Neuronal stem cell (in vitro differentiated cells): ENCODE measurements around the gene CREBL2.
"Not testable (repeated sequence)": the region's sequence is repeated elsewhere in the genome, so short reads cannot be mapped to it uniquely, and the experiment has no call there.

Experiments
- DNase-seq: peaks from one replicate; pipeline ENCODE4 v3.0.0-alpha.2; 2013; ENCODE audit warnings: low spot score
- H2AFZ ChIP-seq: one replicate; pipeline ENCODE4 v1.6.1; 2013; ENCODE audit warnings: mild to moderate bottlenecking, low read length, inconsistent platforms
- H2AK5ac ChIP-seq: 2 replicates; pipeline ENCODE4 v1.6.1; 2013; ENCODE audit warnings: low read depth, mild to moderate bottlenecking, inconsistent platforms, low read length, moderate library complexity, mixed read lengths
- H2BK120ac ChIP-seq: 2 replicates; pipeline ENCODE4 v1.6.1; 2013; ENCODE audit warnings: low read depth, mild to moderate bottlenecking, inconsistent platforms, low read length, moderate library complexity, mixed read lengths
- H2BK12ac ChIP-seq: one replicate; pipeline ENCODE4 v1.6.1; 2013; ENCODE audit warnings: low read length, inconsistent platforms
- H2BK15ac ChIP-seq: 2 replicates; pipeline ENCODE4 v1.6.1; 2013; ENCODE audit warnings: mild to moderate bottlenecking, low read length, inconsistent platforms, mixed read lengths
- H2BK5ac ChIP-seq: one replicate; pipeline ENCODE4 v1.6.1; 2013; ENCODE audit warnings: inconsistent platforms, mild to moderate bottlenecking, low read length, moderate library complexity
- H3K14ac ChIP-seq: one replicate; pipeline ENCODE4 v1.6.1; 2013; ENCODE audit warnings: low read length, inconsistent platforms
- H3K18ac ChIP-seq: 2 replicates; pipeline ENCODE4 v1.6.1; 2013; ENCODE audit warnings: low read length, inconsistent platforms
- H3K23ac ChIP-seq: 2 replicates; pipeline ENCODE4 v1.6.1; 2013; ENCODE audit warnings: low read depth, mild to moderate bottlenecking, mixed read lengths, low read length, inconsistent platforms; ENCODE audit not compliant: poor library complexity
- H3K27ac ChIP-seq: replicated peaks from 3 replicates; pipeline ENCODE4 v1.5.1; 2013; ENCODE audit warnings: low read length, inconsistent platforms
- H3K27me3 ChIP-seq, 3 experiments: 2 replicates each; pipeline ENCODE4 v1.6.1; 2013; ENCODE audit warnings: low read length in 3 of 3, mild to moderate bottlenecking in 2 of 3, inconsistent platforms in 1 of 3, low read depth in 1 of 3, mixed read lengths in 1 of 3, moderate library complexity in 1 of 3; ENCODE audit not compliant: control insufficient read depth in 3 of 3, insufficient read depth in 3 of 3
- H3K36me3 ChIP-seq, 2 donors: replicated peaks in 1 of 2; 2 replicates each; pipeline ENCODE4 v1.6.1; 2013; ENCODE audit warnings: low read length in 2 of 2; ENCODE audit not compliant: control insufficient read depth in 2 of 2, insufficient read depth in 2 of 2
- H3K4ac ChIP-seq: 2 replicates; pipeline ENCODE4 v1.6.1; 2013; ENCODE audit warnings: inconsistent platforms, mild to moderate bottlenecking, low read length, moderate library complexity
- H3K4me1 ChIP-seq, 2 donors: 1 replicate in 1 of 2; 2 replicates in 1 of 2; pipeline ENCODE4 v1.6.1; 2013; ENCODE audit warnings: low read length in 2 of 2, low read depth in 1 of 2; ENCODE audit not compliant: control insufficient read depth in 2 of 2, insufficient read depth in 1 of 2
- H3K4me2 ChIP-seq: one replicate; pipeline ENCODE4 v1.6.1; 2013; ENCODE audit warnings: mild to moderate bottlenecking, low read length, inconsistent platforms; ENCODE audit not compliant: insufficient read depth, poor library complexity, severe bottlenecking
- H3K4me3 ChIP-seq, 2 donors: 2 replicates each; pipeline ENCODE4 v1.5.1; 2013; ENCODE audit warnings: low read length in 2 of 2, mild to moderate bottlenecking in 2 of 2, inconsistent platforms in 1 of 2, moderate library complexity in 1 of 2
- H3K79me1 ChIP-seq: one replicate; pipeline ENCODE4 v1.6.1; 2013; ENCODE audit warnings: low read depth, mild to moderate bottlenecking, inconsistent platforms, low read length, moderate library complexity
- H3K9ac ChIP-seq: one replicate; pipeline ENCODE4 v1.6.1; 2013; ENCODE audit warnings: mild to moderate bottlenecking, low read depth, low read length, inconsistent platforms; ENCODE audit not compliant: poor library complexity
- H3K9me3 ChIP-seq, 2 donors: replicated peaks in 1 of 2; 2 replicates each; pipeline versions ENCODE3 to v1.6.1; 2013; ENCODE audit warnings: low read length in 2 of 2, mild to moderate bottlenecking in 2 of 2, inconsistent platforms in 1 of 2, low read depth in 1 of 2, mixed read lengths in 1 of 2, moderate library complexity in 1 of 2; ENCODE audit not compliant: control insufficient read depth in 2 of 2, insufficient read depth in 1 of 2
- H4K8ac ChIP-seq: one replicate; pipeline ENCODE4 v1.6.1; 2013; ENCODE audit warnings: low read depth, mild to moderate bottlenecking, inconsistent platforms, low read length, moderate library complexity
- H4K91ac ChIP-seq: one replicate; pipeline ENCODE4 v1.6.1; 2013; ENCODE audit warnings: low read length, low read depth, mild to moderate bottlenecking, inconsistent platforms; ENCODE audit not compliant: poor library complexity
- WGBS, 2 donors: extraction: QIAGEN DNeasy Blood & Tissue Kit; methylation state at CpG; one replicate each; pipeline ENCODE4 v1.1.7; 2013; ENCODE audit warnings: missing lambda C conversion rate in 2 of 2, mixed read lengths in 1 of 2; ENCODE audit not compliant: insufficient read length in 2 of 2, insufficient replicate concordance in 1 of 2; ENCODE audit errors: extremely low coverage in 2 of 2; 5-methylcytosine and 5-hydroxymethylcytosine counted together

Gene CREBL2

GRCh38 chr12:12588436-12588835 is 23.2 kb upstream of the CREBL2 start:
- not testable (repeated sequence) for H3K4ac ChIP-seq, H3K4me1 ChIP-seq

DNA sequence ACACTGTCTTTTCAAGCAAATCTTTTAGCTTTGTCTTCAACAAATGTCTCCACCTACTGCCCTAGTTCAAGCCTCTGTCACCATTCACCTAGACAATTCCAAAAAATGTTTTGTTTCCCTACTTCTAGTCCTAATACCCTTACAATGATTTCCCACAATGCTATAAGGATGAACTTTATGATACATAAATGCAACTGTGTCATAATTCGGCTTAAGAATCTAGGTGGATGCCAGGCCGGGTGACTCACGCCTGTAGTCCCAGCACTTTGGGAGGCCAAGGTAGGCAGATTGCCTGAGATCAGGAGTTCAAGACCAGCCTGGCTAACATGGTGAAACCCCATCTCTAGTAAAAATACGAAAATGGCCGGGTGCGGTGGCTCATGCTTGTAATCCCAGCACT is 20.7 kb upstream of the CREBL2 start:
- H3K18ac ChIP-seq = no peak overlapping the region
- H3K9me3 ChIP-seq = no peaks in the 10 kb centered on the region
- DNase-seq = no peak
- H3K9ac ChIP-seq = no peak overlapping the region
- H4K8ac ChIP-seq = no peak overlapping the region
- no peak overlapping the region for H2AK5ac ChIP-seq
- H3K27ac ChIP-seq = no peak overlapping the region
- no peak overlapping the region for H2BK12ac ChIP-seq
- H3K4me2 ChIP-seq = no peak overlapping the region
- no peak overlapping the region for H2BK15ac ChIP-seq
- no peak overlapping the region for H2AFZ ChIP-seq
- H3K27me3 ChIP-seq = peaks cover 0 to 14% (median 0%) of the 10 kb centered on the region in 3 experiments
- no peak overlapping the region for H2BK5ac ChIP-seq
- no peaks in the 10 kb centered on the region for H3K36me3 ChIP-seq
- no peak overlapping the region for H2BK120ac ChIP-seq
- H3K14ac ChIP-seq = no peak overlapping the region
- no peak overlapping the region for H3K23ac ChIP-seq
- no peak overlapping the region for H4K91ac ChIP-seq
- WGBS, 2 donors = no CpG with 5 or more reads among the region's 6 CpGs
- H3K4ac ChIP-seq = no peak overlapping the region
- H3K79me1 ChIP-seq = no peaks in the 10 kb centered on the region
- no peaks in the 10 kb centered on the region for H3K4me1 ChIP-seq
- H3K4me3 ChIP-seq = no peak overlapping the region

More at GRCh38 chr12:12588436-12588835, 23.2 kb upstream of the CREBL2 start:
- not testable (repeated sequence) for H3K9me3 ChIP-seq, H2AFZ ChIP-seq, H2BK15ac ChIP-seq, H2BK12ac ChIP-seq, H3K36me3 ChIP-seq, H3K27ac ChIP-seq, H3K14ac ChIP-seq, H3K4me2 ChIP-seq, H3K18ac ChIP-seq, H3K4me3 ChIP-seq, H3K23ac ChIP-seq, H3K79me1 ChIP-seq, H2AK5ac ChIP-seq, H4K91ac ChIP-seq, H2BK5ac ChIP-seq, H3K9ac ChIP-seq, H4K8ac ChIP-seq, H2BK120ac ChIP-seq, DNase-seq
- H3K27me3 ChIP-seq = peaks cover 0 to 14% (median 0%) of the 10 kb centered on the region in 3 experiments
- no CpG with 5 or more reads among the region's 3 CpGs for WGBS, 2 donors

- Histone ChIP-seq H3K9me3 (no peaks in the 10 kb centered on the region), H2AK5ac (no peak overlapping the region), H4K91ac (no peak overlapping the region), H3K9ac (no peak overlapping the region), H3K23ac (no peak overlapping the region), H2BK5ac (no peak overlapping the region), H3K79me1 (no peaks in the 10 kb centered on the region), H3K4me2 (no peak overlapping the region), H4K8ac (no peak overlapping the region), H3K27me3 (peaks cover 0 to 4% (median 0%) of the 10 kb centered on the region in 3 experiments), H2BK120ac (no peak overlapping the region), H3K27ac (no peak overlapping the region), H3K18ac (no peak overlapping the region), H3K4me1 (no peaks in the 10 kb centered on the region), H2AFZ (no peak overlapping the region), H2BK15ac (no peak overlapping the region), H3K14ac (no peak overlapping the region), H3K4me3 (no peak overlapping the region), H3K4ac (no peak overlapping the region), H2BK12ac (no peak overlapping the region), H3K36me3 (no peaks in the 10 kb centered on the region)
- WGBS, 2 donors = no CpG with 5 or more reads among the region's 3 CpGs
- DNase-seq = no peak
These were observed 18.7 kb upstream of the CREBL2 start for GRCh38 chr12:12592930-12593329.

DNA sequence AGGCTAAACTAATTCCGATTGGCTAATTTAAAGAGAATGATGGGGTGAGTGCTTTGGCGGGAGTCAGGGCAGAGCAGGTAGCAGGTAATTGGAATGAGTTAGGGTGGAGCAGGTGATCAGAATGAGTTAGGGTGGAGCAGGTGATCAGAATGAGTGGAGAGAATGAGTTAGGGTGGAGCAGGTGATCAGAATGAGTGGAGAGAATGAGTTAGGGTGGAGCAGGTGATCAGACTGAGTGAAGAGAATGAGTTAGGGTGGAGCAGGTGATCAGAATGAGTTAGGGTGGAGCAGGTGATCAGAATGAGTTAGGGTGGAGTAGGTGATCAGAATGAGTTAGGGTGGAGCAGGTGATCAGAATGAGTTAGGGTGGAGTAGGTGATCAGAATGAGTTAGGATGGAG is 15.7 kb upstream of the CREBL2 start:
- H2AFZ ChIP-seq, H3K9ac ChIP-seq, H3K9me3 ChIP-seq, H3K14ac ChIP-seq, H2AK5ac ChIP-seq, H3K27me3 ChIP-seq, H4K8ac ChIP-seq, H3K23ac ChIP-seq, H3K4me3 ChIP-seq, H2BK120ac ChIP-seq, H3K4ac ChIP-seq, H3K18ac ChIP-seq, H2BK5ac ChIP-seq, H3K4me2 ChIP-seq, H2BK15ac ChIP-seq, H3K27ac ChIP-seq, H3K4me1 ChIP-seq, H3K79me1 ChIP-seq, H2BK12ac ChIP-seq, DNase-seq, H3K36me3 ChIP-seq, H4K91ac ChIP-seq: not testable (repeated sequence)
- no CpG with 5 or more reads among the region's 2 CpGs for WGBS, 2 donors
